SU-DHL-6 (cell line): ENCODE measurements around the gene MCM9.

Experiments used
- H2AFZ ChIP-seq: fragments of 200-600 bp; sonication (generic); 2 replicates; pipeline ENCODE4 v1.6.1; 2014; ENCODE audit warnings: low read depth, mild to moderate bottlenecking, moderate library complexity, mixed read lengths, antibody characterized with exemption, low read length; ENCODE audit not compliant: severe bottlenecking
- H3F3A ChIP-seq: fragments of 200-600 bp; shearing (Covaris generic); 2 replicates; pipeline ENCODE4 v1.6.0; 2016; ENCODE audit warnings: antibody characterized with exemption, mild to moderate bottlenecking; ENCODE audit not compliant: insufficient read depth
- H3K27ac ChIP-seq: fragments of 200-600 bp; sonication (generic); 2 replicates; pipeline ENCODE4 v1.5.1; 2016; ENCODE audit warnings: low read depth, mild to moderate bottlenecking, low read length, moderate library complexity, mixed read lengths
- H3K27me3 ChIP-seq: fragments of 200-600 bp; sonication (generic), shearing (Covaris generic); 2 replicates; pipeline ENCODE4 v1.6.0; 2014; ENCODE audit warnings: mild to moderate bottlenecking, low read length
- H3K36me3 ChIP-seq: fragments of 200-600 bp; sonication (generic); 2 replicates; pipeline ENCODE4 v1.6.1; 2014; ENCODE audit warnings: mild to moderate bottlenecking, low read length, mixed read lengths
- H3K4me2 ChIP-seq: fragments of 300-600, 200-600 bp; shearing (Covaris generic), sonication (generic); 2 replicates; pipeline ENCODE4 v1.6.0; 2014; ENCODE audit warnings: low read length, low read depth, mild to moderate bottlenecking; ENCODE audit not compliant: poor library complexity, severe bottlenecking
- H3K4me3 ChIP-seq: fragments of 200-600 bp; sonication (generic); 2 replicates; pipeline ENCODE4 v1.5.1; 2014; ENCODE audit warnings: antibody characterized with exemption, low read length, mild to moderate bottlenecking, mixed read lengths; ENCODE audit not compliant: insufficient read depth, poor library complexity, severe bottlenecking
- H3K79me2 ChIP-seq: fragments of 200-600 bp; sonication (generic); 2 replicates; pipeline ENCODE4 v1.6.1; 2014; ENCODE audit warnings: mild to moderate bottlenecking, low read length, moderate library complexity; ENCODE audit not compliant: insufficient read depth
- H3K9ac ChIP-seq: fragments of 200-600 bp; sonication (generic); 2 replicates; pipeline ENCODE4 v1.7.0; 2014; ENCODE audit warnings: mild to moderate bottlenecking, low read length
- H3K9me2 ChIP-seq: fragments of 200-600 bp; sonication (generic); replicated peaks from 2 replicates; pipeline ENCODE4 v1.6.1; 2014; ENCODE audit warnings: low read length; ENCODE audit not compliant: insufficient read depth
- H3K9me3 ChIP-seq: fragments of 200-600 bp; sonication (generic); 2 replicates; pipeline ENCODE4 v1.6.1; 2014; ENCODE audit warnings: low read length, mixed read lengths; ENCODE audit not compliant: insufficient read depth
- H4K20me1 ChIP-seq: fragments of 200-600 bp; sonication (generic); 2 replicates; pipeline ENCODE4 v1.6.1; 2014; ENCODE audit warnings: low read depth, mild to moderate bottlenecking, antibody characterized with exemption, low read length, moderate library complexity, mixed read lengths
- EZH2phosphoT487 ChIP-seq: fragments of 200-600 bp; sonication (generic), shearing (Covaris generic); conservative IDR thresholded peaks from 2 replicates; pipeline ENCODE4 v1.6.1; 2018; ENCODE audit warnings: mild to moderate bottlenecking, antibody characterized with exemption, low read length, moderate library complexity, mixed read lengths
- TF ChIP-seq, protein P1 (sequence below): fragments of 200-600 bp; sonication (generic); IDR thresholded peaks from one replicate; pipeline ENCODE4 v1.5.1; 2017; ENCODE audit warnings: antibody characterized with exemption, mild to moderate bottlenecking, low read length, moderate library complexity; ENCODE audit not compliant: insufficient read depth, poor library complexity, severe bottlenecking

MCM9 gene

DNA sequence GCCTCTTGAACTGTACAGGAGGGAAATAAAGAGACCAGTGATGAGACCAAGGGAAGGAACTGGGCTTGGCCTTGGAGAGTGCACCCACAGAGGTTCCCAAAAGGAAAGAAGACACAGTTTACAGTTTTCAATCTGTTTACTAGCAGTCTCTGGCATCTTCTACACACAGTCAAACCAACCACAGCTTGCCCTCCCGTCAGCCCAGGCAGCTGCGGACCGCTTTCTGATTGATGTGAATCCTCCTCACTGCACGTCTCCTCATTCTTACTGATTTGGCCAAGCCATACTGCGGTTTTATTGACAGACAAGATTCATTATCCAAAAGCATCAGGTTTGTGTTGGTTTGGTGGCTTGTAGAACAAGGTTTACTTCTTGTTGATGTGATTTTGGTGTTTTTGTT, 145.5 kb downstream of the MCM9 start:
- no peak overlapping the region for H3K4me2 ChIP-seq
- TF ChIP-seq, protein P1, sequence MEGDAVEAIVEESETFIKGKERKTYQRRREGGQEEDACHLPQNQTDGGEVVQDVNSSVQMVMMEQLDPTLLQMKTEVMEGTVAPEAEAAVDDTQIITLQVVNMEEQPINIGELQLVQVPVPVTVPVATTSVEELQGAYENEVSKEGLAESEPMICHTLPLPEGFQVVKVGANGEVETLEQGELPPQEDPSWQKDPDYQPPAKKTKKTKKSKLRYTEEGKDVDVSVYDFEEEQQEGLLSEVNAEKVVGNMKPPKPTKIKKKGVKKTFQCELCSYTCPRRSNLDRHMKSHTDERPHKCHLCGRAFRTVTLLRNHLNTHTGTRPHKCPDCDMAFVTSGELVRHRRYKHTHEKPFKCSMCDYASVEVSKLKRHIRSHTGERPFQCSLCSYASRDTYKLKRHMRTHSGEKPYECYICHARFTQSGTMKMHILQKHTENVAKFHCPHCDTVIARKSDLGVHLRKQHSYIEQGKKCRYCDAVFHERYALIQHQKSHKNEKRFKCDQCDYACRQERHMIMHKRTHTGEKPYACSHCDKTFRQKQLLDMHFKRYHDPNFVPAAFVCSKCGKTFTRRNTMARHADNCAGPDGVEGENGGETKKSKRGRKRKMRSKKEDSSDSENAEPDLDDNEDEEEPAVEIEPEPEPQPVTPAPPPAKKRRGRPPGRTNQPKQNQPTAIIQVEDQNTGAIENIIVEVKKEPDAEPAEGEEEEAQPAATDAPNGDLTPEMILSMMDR, result no peak
- TF ChIP-seq EZH2phosphoT487, result no peak

DNA sequence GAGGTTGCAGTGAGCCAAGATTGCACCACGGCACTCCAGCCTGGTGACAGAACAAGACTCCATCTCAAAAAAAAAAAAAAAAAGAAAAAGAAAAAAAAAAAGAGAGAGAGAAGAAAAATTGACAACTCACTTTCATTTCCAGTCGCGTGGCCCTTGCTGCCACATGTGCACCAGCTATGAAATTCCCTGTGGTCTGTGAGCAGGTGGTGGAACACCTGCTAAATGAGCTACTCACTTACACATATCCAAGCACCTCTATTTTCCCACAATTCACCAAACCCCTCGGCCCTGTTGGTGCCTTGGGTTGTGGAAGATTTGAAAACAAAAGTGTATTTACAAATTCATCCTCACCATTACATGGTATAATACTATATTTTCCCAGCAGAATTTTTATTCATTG, 146.3 kb downstream of the MCM9 start:
- TF ChIP-seq EZH2phosphoT487, result no peak
- TF ChIP-seq, protein P1, result no peak
- Histone ChIP-seq H3K9me3 (no peaks in the 10 kb centered on the region), H3K4me2 (no peak overlapping the region), H3K9me2 (no peaks in the 10 kb centered on the region), H2AFZ (no peak overlapping the region), H3K79me2 (no peaks in the 10 kb centered on the region), H3K9ac (no peak overlapping the region), H3K27me3 (no peaks in the 10 kb centered on the region), H4K20me1 (no peaks in the 10 kb centered on the region), H3K4me3 (no peak overlapping the region), H3K36me3 (no peaks in the 10 kb centered on the region), H3K27ac (no peak overlapping the region), H3F3A (no peaks in the 10 kb centered on the region)

More for the DNA sequence above, 145.5 kb downstream of the MCM9 start:
- Histone ChIP-seq H3K9me2 (no peaks in the 10 kb centered on the region), H3K36me3 (no peaks in the 10 kb centered on the region), H3K27me3 (no peaks in the 10 kb centered on the region), H3K9me3 (no peaks in the 10 kb centered on the region), H2AFZ (no peak overlapping the region), H3F3A (no peaks in the 10 kb centered on the region), H4K20me1 (no peaks in the 10 kb centered on the region), H3K27ac (no peak overlapping the region), H3K79me2 (no peaks in the 10 kb centered on the region), H3K9ac (no peak overlapping the region), H3K4me3 (no peak overlapping the region)

DNA sequence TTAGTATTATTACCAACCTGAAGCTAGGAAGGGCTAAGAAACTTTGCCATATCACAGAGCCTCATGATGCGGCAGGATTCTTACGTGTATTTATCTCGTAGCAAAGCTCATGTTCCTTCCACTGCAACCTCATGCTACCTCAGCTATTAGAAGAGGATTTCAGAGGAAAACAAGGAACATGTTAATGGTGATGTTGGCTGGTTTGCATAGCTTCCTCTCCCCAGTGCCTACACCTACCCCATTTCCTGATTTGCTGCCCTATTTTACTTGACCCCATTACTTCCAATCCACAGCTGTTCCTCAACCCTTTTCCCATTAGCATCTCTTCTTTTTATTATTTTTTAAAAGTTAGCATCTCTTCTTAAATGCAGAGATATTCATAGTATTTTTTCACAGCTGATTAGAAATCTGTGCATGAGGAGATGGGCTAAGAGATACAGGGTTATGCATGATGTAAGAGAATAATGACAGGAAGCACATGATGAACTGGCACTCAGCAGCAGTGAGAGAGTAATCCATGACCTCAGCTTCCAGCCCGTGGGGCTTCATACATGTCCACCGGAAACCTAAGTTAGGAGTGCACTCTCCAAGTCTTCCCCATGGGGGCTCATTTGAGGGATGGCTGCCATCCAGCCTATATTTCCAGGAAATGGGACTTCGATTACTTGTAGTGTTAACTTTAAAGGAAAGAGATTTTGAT, 147.1 kb downstream of the MCM9 start:
- H3K27ac ChIP-seq, result no peak overlapping the region
- no peaks in the 10 kb centered on the region for H3K36me3 ChIP-seq
- H3K4me2 ChIP-seq, result no peak overlapping the region
- H2AFZ ChIP-seq, result no peak overlapping the region
- no peaks in the 10 kb centered on the region for H3K79me2 ChIP-seq
- TF ChIP-seq EZH2phosphoT487, result no peak
- TF ChIP-seq, protein P1, result no peak
- no peaks in the 10 kb centered on the region for H3K9me3 ChIP-seq
- H3K27me3 ChIP-seq, result no peaks in the 10 kb centered on the region
- H3K9me2 ChIP-seq, result no peaks in the 10 kb centered on the region
- no peak overlapping the region for H3K9ac ChIP-seq
- H3K4me3 ChIP-seq, result no peak overlapping the region
- no peaks in the 10 kb centered on the region for H3F3A ChIP-seq
- no peaks in the 10 kb centered on the region for H4K20me1 ChIP-seq
